ENCODE data around the gene MLLT10. TPM values are rescaled to one million over a fixed set of nuclear protein-coding genes. Genes with fewer than 3 reads are reported as not detected.

Gene MLLT10
- total RNA-seq, 1 donor, result 37.5 TPM

DNA sequence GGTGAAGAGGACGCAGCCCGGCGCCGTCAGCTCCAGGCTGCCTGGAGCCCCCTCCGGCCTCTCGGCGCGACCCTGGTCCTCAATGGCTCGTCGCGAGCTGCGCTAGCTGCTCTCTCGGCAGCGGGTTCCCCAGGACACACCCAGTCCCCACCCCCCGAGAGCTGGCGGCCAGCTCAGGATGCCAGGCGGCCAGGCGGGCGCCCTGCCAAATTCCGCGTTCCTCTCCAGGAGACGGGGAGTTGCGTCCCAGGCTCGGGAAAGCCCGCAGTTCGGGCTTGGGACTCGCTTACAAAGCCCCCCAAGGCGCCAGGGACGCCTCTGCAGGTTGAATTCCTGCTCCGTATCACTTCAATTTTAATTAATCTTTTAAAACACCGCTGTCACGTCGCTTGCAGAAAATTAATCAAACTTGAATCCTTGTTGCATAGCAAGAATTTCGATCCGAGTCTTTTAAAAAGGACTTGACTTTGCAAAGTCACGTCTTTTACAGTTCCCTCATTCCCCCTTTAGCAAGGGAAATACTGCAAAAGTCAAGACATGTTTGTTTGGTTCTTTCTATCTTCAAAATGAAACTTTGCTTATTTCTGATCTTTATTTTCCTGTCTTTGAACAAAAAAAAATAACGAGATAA lies 36.7 kb upstream of the MLLT10 start:
- peaks cover 43% of the 10 kb centered on the region for H3K4me1 ChIP-seq (ENCODE audit: insufficient read depth, low read length)
- H3K4me3 ChIP-seq (ENCODE audit: low read length), result peak overlapping the region; percentile 42
- no peaks in the 10 kb centered on the region for H3K9me3 ChIP-seq (ENCODE audit: low read depth, low read length)
- peaks cover 78% of the 10 kb centered on the region for H3K27me3 ChIP-seq (ENCODE audit: insufficient read depth, low read length)

DNA sequence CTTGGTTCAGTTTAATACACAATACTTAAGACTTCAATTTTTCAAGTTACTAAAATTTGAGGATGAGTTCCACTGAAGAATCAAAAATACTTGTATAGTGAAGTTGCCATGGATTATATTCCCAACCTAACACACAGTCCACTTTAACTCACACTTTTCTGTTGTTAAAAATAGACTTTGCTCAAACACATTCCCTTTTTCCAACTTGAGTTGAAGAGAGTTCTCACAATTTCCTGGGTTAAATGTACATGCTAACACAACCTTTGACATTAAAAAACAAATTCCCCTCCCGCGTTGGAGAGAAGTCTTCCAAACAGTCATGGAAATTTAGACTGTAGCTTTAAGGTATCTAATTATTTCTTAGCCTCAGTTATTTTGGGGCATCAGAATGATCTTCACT lies 35.7 kb upstream of the MLLT10 start:
- no peaks in the 10 kb centered on the region for H3K9me3 ChIP-seq (ENCODE audit: low read depth, low read length)
- H3K4me3 ChIP-seq (ENCODE audit: low read length), result no peak overlapping the region
- peaks cover 43% of the 10 kb centered on the region for H3K4me1 ChIP-seq (ENCODE audit: insufficient read depth, low read length)
- H3K27me3 ChIP-seq (ENCODE audit: insufficient read depth, low read length), result peaks cover 72% of the 10 kb centered on the region

DNA sequence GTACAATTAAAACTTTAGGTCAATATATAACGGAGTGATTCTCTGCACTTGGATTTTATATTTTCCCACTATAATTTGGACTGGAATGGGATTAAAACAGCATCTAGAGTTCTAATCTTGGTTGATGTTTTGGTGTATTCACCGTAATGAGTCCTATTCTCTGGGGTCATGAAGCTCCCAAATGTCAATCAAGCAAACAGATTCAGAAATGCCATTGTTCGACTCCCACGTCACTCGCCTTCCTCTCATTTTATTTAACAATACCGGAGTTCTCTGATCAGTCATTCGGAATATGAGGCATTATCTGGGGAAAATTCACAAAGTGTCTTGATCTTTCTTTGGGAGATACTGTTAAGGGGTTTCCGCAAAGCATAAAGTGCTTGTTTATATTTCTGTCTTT lies 35.0 kb upstream of the MLLT10 start:
- Histone ChIP-seq H3K9me3 (ENCODE audit: low read depth, low read length) (no peaks in the 10 kb centered on the region), H3K4me1 (ENCODE audit: insufficient read depth, low read length) (peaks cover 39% of the 10 kb centered on the region), H3K27me3 (ENCODE audit: insufficient read depth, low read length) (peaks cover 66% of the 10 kb centered on the region), H3K4me3 (ENCODE audit: low read length) (no peak overlapping the region)

DNA sequence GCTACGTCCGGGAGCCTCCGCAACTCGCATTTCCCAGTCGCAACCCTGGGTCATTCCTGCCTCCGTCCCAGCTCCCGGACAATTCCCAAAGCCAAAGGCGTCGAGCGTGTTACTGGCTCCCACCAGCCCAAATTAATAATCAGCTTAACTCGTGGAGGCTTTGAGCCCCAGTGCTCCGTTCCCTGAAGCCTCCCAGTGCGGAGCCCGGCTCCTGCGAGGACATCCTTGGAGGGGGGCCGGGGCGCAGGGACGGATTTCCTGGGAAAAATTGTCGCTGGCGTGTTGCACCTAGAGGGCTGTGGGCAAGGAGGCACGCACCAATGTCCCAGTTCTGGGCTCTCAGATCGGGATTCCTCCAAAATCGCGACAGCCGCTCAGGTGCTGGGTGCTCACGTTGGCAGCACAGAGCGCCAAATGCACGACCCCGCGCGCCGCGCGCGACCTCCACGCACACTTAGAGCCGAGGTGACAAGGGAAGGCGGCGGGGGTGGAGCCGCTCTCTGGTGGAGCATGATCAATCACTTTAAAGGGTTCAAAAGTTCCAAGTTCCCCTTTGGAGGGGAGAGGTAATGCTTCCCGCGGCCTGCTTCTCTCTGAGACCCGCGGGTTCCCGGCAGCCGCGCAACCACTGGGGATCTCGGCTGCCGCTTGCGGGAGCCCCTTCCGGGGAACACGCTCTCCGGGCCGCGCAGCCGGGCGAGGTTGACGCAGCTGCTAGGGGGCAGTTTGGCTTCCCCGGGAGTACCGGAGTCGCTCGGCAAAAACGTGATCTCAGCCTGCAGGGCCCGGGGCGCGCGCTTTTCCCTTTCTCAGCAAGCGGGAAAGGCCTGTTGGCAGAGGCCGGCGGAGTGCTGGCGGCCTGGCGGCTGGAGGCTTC lies 34.1 kb upstream of the MLLT10 start:
- Histone ChIP-seq H3K27me3 (ENCODE audit: insufficient read depth, low read length) (peaks cover 57% of the 10 kb centered on the region), H3K4me3 (ENCODE audit: low read length) (no peak overlapping the region)

DNA sequence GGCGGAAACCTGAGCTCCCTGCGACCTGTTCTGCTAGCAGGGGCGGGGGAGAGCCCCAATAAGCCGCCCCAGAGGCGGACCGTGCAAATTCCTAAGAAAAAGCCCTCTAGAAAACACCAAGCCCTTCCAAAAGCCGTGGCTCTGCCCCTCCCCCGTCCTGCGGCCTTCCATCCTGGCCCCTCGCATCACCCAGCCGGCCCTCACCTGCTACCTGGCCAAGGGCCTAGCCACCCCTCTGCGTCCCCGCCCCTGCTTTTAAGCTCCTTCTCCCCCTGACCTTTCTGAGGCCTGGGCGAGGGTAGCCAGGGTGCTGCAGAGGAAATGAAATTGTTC lies 33.5 kb upstream of the MLLT10 start:
- Histone ChIP-seq H3K27me3 (ENCODE audit: insufficient read depth, low read length) (peaks cover 52% of the 10 kb centered on the region), H3K4me1 (ENCODE audit: insufficient read depth, low read length) (peaks cover 24% of the 10 kb centered on the region), H3K9me3 (ENCODE audit: low read depth, low read length) (no peaks in the 10 kb centered on the region), H3K4me3 (ENCODE audit: low read length) (no peak overlapping the region)

More for the DNA sequence above, 34.1 kb upstream of the MLLT10 start:
- Histone ChIP-seq H3K9me3 (ENCODE audit: low read depth, low read length) (no peaks in the 10 kb centered on the region), H3K4me1 (ENCODE audit: insufficient read depth, low read length) (peaks cover 30% of the 10 kb centered on the region)

DNA sequence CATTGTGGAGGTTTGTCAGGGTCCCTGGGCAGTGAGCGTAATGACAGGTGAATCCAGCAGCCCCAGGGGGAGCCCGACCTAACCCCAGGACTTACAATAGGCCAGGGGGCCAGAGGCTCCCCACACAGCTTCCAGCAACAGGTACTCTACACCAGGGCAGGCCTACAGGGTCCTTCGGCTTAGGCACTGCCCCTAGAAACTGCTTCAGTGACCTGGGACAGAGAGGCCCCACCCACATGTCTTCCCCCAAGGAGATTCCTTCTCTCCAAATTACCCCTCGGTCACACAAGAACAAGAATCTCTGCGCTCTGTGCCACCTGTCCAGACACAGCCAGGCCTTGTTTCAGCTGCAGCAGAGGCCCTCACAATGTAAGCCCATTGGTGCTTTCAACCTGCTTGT lies 32.9 kb upstream of the MLLT10 start:
- H3K9me3 ChIP-seq (ENCODE audit: low read depth, low read length), result no peaks in the 10 kb centered on the region
- H3K4me3 ChIP-seq (ENCODE audit: low read length), result no peak overlapping the region
- peaks cover 52% of the 10 kb centered on the region for H3K27me3 ChIP-seq (ENCODE audit: insufficient read depth, low read length)
- H3K4me1 ChIP-seq (ENCODE audit: insufficient read depth, low read length), result peaks cover 23% of the 10 kb centered on the region

DNA sequence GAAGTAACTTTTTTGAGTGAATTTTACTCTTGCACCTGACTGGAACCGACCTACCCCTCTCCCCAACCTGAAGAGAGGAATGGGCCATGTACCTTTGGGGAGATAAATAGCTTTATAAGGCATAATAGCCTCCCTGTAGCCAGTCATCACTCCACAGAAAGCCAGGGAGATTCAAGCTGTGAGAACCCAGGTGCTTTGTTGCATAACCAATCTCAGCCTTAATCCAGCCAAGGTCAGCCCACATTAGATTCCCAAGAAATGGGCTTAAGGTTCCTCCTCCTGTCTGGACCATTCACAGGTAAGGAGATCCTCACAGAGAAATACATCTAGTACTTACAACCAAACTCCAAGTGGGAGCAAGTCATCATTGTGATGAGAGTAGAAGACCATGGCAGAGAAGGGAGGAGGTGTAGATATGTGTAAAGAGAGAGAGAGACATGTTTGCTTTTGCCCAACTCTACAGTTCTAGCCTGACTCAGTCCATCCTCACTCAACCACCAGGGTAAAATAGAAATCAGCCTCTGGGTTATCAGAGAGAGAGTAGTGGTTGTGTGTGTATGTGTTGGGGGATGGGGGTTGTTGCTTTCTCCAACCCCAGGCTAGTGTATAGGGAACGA lies 32.2 kb upstream of the MLLT10 start:
- H3K27me3 ChIP-seq (ENCODE audit: insufficient read depth, low read length), result peaks cover 55% of the 10 kb centered on the region

DNA sequence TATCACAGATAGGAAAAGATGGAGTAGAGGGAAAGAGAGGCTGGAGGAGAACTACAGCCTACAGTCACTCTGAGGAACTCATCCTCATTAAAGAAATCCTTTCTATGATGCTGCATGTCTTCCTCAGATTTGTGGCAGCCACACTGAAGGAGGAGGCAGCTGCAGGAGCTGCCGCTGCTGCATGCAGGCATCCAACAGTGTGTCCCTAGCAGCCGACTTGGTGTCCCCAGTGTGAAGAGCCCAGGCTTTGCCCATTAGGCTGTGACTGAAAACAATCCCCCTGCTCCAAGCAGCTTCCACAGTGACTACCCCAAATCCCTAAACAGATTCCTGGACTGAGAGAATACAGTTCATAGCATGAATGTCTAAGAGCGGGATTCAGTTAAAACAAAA lies 31.7 kb upstream of the MLLT10 start:
- H3K4me1 ChIP-seq (ENCODE audit: insufficient read depth, low read length), result peaks cover 12% of the 10 kb centered on the region
- no peaks in the 10 kb centered on the region for H3K9me3 ChIP-seq (ENCODE audit: low read depth, low read length)
- H3K27me3 ChIP-seq (ENCODE audit: insufficient read depth, low read length), result peaks cover 50% of the 10 kb centered on the region
- no peak overlapping the region for H3K4me3 ChIP-seq (ENCODE audit: low read length)

More for the DNA sequence above, 32.2 kb upstream of the MLLT10 start:
- Histone ChIP-seq H3K4me1 (ENCODE audit: insufficient read depth, low read length) (peaks cover 17% of the 10 kb centered on the region), H3K4me3 (ENCODE audit: low read length) (no peak overlapping the region), H3K9me3 (ENCODE audit: low read depth, low read length) (no peaks in the 10 kb centered on the region)

DNA sequence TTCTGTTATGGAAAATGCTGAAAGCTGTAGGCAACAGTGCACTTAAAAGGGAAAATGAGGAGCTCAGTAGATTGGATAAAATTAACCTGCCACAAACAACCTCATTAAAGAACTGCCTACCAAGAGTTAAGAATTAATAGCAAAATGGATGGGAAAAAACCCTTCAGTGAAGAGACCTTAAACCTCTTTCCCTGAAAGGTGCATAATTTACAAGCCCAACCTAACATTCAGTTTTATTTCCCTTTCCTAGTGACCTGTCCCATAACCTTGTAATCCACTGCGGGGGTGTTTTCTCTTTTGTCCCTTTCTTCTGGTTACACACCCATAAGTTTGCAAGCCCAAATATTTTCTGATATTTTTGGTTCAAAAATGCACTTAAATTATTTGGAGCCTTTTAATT lies 30.5 kb upstream of the MLLT10 start:
- H3K4me1 ChIP-seq (ENCODE audit: insufficient read depth, low read length), result peaks cover 11% of the 10 kb centered on the region
- no peaks in the 10 kb centered on the region for H3K9me3 ChIP-seq (ENCODE audit: low read depth, low read length)
- H3K4me3 ChIP-seq (ENCODE audit: low read length), result no peak overlapping the region
- peaks cover 38% of the 10 kb centered on the region for H3K27me3 ChIP-seq (ENCODE audit: insufficient read depth, low read length)

DNA sequence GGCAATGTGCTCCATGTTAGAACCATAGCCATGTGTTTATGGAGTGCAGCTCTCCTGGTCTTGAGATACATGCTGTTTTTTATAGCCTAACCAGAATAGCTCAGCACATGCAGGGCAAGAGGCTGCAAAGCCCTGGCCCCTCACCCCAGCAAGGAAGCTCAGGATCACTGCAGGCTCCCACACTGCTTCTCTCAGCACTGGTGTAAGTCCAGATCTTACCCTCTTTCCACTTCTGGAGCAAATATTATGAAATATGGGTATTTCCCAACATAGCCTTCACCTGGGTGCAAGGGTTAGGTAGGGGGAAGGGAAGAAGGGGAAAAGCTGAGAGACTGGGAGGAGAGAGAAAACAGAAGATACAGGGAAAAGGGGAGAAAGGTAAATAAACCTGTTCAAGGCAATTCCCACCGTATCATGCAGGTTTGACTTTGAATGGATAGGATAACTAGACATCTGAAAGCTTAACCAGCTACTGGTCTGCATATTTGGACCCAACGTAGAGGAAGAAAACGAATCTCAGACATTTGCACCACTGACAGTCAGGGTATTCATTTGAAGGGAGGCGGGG lies 28.2 kb upstream of the MLLT10 start:
- no peak overlapping the region for H3K4me3 ChIP-seq (ENCODE audit: low read length)
- no peaks in the 10 kb centered on the region for H3K9me3 ChIP-seq (ENCODE audit: low read depth, low read length)
- H3K27me3 ChIP-seq (ENCODE audit: insufficient read depth, low read length), result peaks cover 21% of the 10 kb centered on the region
- peaks cover 5% of the 10 kb centered on the region for H3K4me1 ChIP-seq (ENCODE audit: insufficient read depth, low read length)

DNA sequence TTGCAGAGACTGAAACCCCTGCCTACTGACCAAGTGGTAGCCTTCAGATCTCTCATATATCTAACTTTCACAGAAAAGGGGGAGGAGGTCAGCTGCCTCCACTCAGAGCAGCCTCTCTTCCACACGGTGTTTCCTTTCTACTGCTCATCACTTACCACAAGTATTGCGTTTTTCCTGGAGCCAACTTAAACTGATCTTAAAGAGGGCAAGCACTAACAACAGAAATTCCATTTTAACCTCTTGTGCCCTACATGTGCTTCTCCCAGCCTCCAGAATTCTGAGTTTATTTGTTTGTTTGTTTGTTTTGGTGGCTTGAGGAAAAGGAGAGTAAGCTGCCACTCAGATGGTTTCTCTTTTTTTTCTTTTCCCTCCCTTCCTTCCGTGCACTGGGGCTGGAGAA lies 27.7 kb upstream of the MLLT10 start:
- peaks cover 21% of the 10 kb centered on the region for H3K27me3 ChIP-seq (ENCODE audit: insufficient read depth, low read length)
- peaks cover 6% of the 10 kb centered on the region for H3K4me1 ChIP-seq (ENCODE audit: insufficient read depth, low read length)
- H3K9me3 ChIP-seq (ENCODE audit: low read depth, low read length), result no peaks in the 10 kb centered on the region
- H3K4me3 ChIP-seq (ENCODE audit: low read length), result no peak overlapping the region

DNA sequence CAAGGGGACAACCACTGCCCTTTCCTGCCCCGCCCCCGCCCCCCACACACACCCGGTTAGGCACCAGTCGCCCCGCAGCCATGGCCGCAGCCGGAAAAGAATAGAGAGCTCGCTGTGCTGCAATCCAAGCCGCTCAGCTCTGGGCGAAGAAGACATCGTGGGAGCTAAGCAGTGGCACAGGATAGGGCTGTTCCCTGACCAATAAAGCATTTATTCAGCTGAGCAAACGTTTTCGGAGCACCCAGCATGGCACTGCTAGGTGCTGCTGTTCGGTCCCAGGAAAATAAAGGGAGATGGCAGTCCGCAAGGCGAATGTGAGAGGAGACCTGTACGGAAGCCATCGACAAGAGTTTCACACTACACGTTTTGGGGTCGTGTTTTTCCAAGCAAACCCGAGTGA lies 26.9 kb upstream of the MLLT10 start:
- peaks cover 6% of the 10 kb centered on the region for H3K4me1 ChIP-seq (ENCODE audit: insufficient read depth, low read length)
- peaks cover 23% of the 10 kb centered on the region for H3K27me3 ChIP-seq (ENCODE audit: insufficient read depth, low read length)

DNA sequence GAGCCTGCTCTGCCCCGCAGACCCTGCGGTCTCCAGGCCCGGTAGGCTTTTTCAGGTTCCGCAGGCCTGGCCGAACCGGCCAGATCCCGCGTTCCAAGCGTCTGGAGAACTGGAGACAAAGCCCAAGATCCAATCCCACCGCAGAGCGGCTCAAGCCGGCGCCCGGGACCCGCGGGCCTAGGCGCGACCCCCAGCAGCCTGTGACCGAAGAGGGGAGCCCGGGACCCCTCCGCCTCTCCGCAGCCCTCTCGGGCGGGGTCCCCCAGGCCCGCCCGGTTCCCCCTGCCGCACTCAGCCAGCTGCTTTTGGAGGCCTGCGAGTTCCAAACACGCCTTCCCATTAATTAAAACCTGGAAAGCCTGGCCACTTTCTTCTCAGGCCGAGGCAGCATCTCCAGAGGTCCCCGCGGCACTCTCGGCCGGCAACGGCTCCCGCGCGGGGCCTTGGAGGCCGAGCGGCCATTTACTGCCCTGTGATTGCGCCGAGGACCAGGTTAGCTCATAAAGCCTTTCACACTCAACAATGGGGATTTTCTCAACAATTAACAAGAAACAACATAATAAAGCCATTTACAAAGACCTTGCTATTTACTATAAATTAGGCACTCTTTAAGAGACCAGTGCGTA lies 25.2 kb upstream of the MLLT10 start:
- Histone ChIP-seq H3K27me3 (ENCODE audit: insufficient read depth, low read length) (peaks cover 38% of the 10 kb centered on the region), H3K4me1 (ENCODE audit: insufficient read depth, low read length) (peaks cover 6% of the 10 kb centered on the region), H3K4me3 (ENCODE audit: low read length) (no peak overlapping the region), H3K9me3 (ENCODE audit: low read depth, low read length) (no peaks in the 10 kb centered on the region)

More for the DNA sequence above, 26.9 kb upstream of the MLLT10 start:
- H3K9me3 ChIP-seq (ENCODE audit: low read depth, low read length), result no peaks in the 10 kb centered on the region
- no peak overlapping the region for H3K4me3 ChIP-seq (ENCODE audit: low read length)

DNA sequence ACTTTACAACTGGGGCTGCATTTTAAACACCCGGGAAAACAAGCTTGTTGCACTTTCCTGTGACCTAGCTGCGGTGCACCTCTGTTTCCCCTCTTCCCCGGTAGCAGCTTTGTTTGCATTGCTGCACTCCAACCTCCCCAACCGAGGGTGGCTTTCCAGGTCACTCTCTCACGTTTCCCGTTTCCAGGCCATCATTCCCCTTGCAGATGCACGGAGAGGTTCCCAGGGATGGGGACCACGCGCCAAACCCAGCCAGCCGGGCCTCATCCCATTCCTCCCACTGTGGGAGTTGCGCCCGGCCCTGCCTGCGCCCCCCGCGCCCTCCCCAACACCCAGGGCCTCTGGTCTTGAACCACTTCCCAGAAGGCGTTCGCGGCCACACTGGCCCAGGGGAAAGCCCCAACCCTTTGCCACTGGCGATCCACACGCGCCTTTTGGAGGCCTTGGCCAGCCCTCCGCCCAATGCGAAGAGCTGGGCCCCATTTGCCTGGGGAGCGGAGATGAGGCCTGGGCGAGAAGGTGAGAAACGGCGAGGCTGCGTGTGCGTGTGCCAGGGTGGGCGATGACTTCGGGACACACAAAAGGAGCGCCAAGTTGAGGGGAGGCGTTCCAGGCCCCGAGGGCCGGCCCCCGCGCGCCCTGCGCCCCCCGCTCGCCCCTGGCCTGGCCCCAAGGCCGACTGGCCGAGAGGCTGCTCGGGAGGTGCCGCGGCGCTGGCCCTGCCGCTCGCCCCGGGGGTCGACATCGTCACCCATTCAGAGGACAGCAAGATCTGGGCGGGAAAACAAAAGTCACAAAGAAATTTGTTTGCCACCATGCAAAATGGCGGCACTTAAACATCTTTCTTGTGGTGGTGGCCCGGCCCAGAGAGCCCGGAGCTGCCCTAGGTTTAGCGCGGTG lies 24.4 kb upstream of the MLLT10 start:
- Histone ChIP-seq H3K9me3 (ENCODE audit: low read depth, low read length) (no peaks in the 10 kb centered on the region), H3K27me3 (ENCODE audit: insufficient read depth, low read length) (peaks cover 46% of the 10 kb centered on the region), H3K4me3 (ENCODE audit: low read length) (no peak overlapping the region), H3K4me1 (ENCODE audit: insufficient read depth, low read length) (peaks cover 6% of the 10 kb centered on the region)
